ENCODE data around the gene ACAP3. TPM values are rescaled to one million over a fixed set of nuclear protein-coding genes. Genes with fewer than 3 reads are reported as not detected.

Gene ACAP3
- total RNA-seq, 1 experiment from 2014 or later = 10.3 TPM

- DNase-seq (ENCODE audit: low read depth) = no peak
Observed at GRCh38 chr1:1286313-1287261, 21.1 kb downstream of the ACAP3 start.

GRCh38 chr1:1285611-1286311, 22.0 kb downstream of the ACAP3 start:
- DNase-seq (ENCODE audit: low read depth) = no peak

GRCh38 chr1:1285102-1285571, 22.6 kb downstream of the ACAP3 start:
- no peak for DNase-seq (ENCODE audit: low read depth)

GRCh38 chr1:1284221-1285101, 23.3 kb downstream of the ACAP3 start:
- DNase-seq (ENCODE audit: low read depth) = no peak

- DNase-seq (ENCODE audit: low read depth) = no peak
Observed at GRCh38 chr1:1283821-1284220, 23.9 kb downstream of the ACAP3 start.

- peak; percentile 81 for DNase-seq (ENCODE audit: low read depth)
Observed at GRCh38 chr1:1282998-1283397, 24.7 kb downstream of the ACAP3 start.

- DNase-seq (ENCODE audit: low read depth) = peak; percentile 72
Observed at GRCh38 chr1:1281533-1282321, 26.0 kb downstream of the ACAP3 start.

- DNase-seq (ENCODE audit: low read depth) = no peak
Observed at GRCh38 chr1:1280782-1281481, 26.8 kb downstream of the ACAP3 start.

GRCh38 chr1:1279028-1279427, 28.7 kb downstream of the ACAP3 start:
- no peak for DNase-seq (ENCODE audit: low read depth)

- no peak for DNase-seq (ENCODE audit: low read depth)
Observed at GRCh38 chr1:1278620-1279019, 29.1 kb downstream of the ACAP3 start.

GRCh38 chr1:1275836-1276235, 31.9 kb downstream of the ACAP3 start:
- DNase-seq (ENCODE audit: low read depth) = no peak

GRCh38 chr1:1274931-1275431, 32.7 kb downstream of the ACAP3 start:
- no peak for DNase-seq (ENCODE audit: low read depth)

- no peak for DNase-seq (ENCODE audit: low read depth)
Observed at GRCh38 chr1:1274299-1274930, 33.3 kb downstream of the ACAP3 start.

GRCh38 chr1:1273512-1274298, 34.0 kb downstream of the ACAP3 start, which contains the start of gene UBE2J2:
Gene UBE2J2 (minus strand): TSS chr1:1273854. CDS start chr1:1267992, 5,862 bp downstream.
- peak; percentile 89 for DNase-seq (ENCODE audit: low read depth)

- no peak for DNase-seq (ENCODE audit: low read depth)
Observed at GRCh38 chr1:1273209-1273511, 34.6 kb downstream of the ACAP3 start.

GRCh38 chr1:1272341-1273208, 35.2 kb downstream of the ACAP3 start:
- DNase-seq (ENCODE audit: low read depth) = peak; percentile 27

GRCh38 chr1:1270813-1271212, 36.9 kb downstream of the ACAP3 start:
- DNase-seq (ENCODE audit: low read depth) = no peak

GRCh38 chr1:1268284-1268682, 39.4 kb downstream of the ACAP3 start:
- no peak for DNase-seq (ENCODE audit: low read depth)

Data from RPMI7951 (cell line).